GM21576 (cell line): ENCODE data around the gene SPOCK2.
"Not testable (repeated sequence)": the region's sequence is repeated elsewhere in the genome, so short reads cannot be mapped to it uniquely, and the experiment has no call there.

Experiments
- ATAC-seq: cut with Tn5 transposase; IDR thresholded peaks from one replicate; pipeline ENCODE4 v1.9.1; 2021; ENCODE audit warnings: mild to moderate bottlenecking, moderate library complexity; ENCODE audit not compliant: unreplicated experiment

The SPOCK2 gene

GRCh38 chr10:72034040-72034499 is 54.3 kb downstream of the SPOCK2 start:
- ATAC-seq: no peak

GRCh38 chr10:72032409-72033162 is 55.8 kb downstream of the SPOCK2 start:
- ATAC-seq: not testable (repeated sequence)

DNA sequence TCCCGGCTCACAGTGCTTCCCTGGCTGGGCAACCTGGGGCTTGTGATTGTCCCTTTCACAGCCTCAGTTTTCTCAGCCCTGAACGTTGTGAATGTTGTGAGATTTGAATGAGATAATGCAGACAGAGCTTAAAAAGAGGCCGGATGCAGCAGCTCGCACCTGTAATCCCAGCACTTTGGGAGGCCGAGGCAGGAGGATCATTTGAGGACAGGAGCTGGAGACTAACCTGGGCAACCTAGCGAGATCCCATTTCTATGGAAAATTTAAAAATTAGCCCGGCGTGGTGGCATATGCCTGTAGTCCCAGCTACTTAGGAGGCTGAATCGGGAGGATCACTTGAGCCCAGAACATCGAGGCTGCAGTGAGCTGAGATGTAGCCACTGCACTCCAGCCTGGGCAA is 56.6 kb downstream of the SPOCK2 start:
- ATAC-seq: no peak

DNA sequence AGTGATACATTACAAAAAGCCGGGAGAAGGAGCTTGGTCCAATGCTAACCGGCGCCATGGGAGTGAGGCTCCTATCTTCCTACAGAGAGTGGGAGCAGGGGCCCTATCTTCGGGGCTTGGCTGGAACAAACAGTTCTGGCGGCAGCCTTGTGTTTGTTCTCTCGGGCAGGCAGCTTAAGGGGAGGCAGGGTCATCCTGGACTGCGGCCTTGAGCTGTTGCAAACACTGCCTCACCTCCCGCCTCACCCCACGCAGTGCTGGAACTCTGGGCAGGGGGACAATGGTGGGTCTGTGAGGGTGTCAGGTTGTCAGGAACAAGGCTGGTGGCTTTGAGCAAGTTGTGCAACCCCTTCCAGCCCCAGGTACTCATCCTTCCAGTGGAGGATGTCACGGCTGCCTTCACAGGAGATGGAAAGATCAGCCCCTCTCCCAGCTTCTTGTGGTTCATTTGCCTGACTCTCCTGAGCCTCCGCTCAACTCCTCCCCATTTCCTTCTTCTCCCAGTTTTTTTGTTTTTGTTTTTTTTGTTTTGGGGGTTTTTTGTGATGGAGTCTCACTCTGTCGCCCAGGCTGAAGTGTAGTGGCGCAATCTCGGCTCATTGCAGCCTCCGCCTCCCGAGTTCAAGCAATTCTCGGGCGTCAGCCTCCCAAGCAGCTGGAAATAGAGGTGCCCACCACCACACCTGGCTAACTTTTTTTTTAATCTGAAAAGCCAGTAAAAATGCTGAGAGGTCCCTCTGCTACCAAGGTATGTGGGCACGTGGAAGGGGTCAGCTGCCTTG is 57.4 kb downstream of the SPOCK2 start:
- no peak for ATAC-seq

GRCh38 chr10:72029414-72029813 is 58.9 kb downstream of the SPOCK2 start:
- ATAC-seq: no peak

- ATAC-seq: no peak
Observed at GRCh38 chr10:72027498-72027897, 60.9 kb downstream of the SPOCK2 start.

GRCh38 chr10:72026278-72027111 is 61.9 kb downstream of the SPOCK2 start:
- ATAC-seq: no peak

DNA sequence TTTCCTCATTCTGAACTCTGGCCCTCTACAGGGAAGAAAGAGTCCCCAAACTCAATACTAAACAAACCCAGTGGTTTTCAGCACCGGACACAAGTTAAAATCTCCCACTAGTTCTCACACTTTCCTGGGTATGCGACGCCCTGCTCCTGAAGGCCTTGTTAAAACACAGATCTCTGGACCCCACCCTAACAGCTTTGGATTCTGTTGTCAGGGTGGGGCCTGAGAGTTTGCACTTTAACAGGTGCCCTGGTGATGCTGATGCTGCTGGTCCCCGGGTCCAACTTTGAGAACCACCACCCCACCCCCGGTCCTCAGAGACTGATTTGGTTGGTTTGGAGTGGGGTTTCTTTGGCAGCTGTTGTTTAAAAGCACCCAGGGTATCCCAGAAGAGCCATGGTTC is 62.5 kb downstream of the SPOCK2 start:
- ATAC-seq: no peak

DNA sequence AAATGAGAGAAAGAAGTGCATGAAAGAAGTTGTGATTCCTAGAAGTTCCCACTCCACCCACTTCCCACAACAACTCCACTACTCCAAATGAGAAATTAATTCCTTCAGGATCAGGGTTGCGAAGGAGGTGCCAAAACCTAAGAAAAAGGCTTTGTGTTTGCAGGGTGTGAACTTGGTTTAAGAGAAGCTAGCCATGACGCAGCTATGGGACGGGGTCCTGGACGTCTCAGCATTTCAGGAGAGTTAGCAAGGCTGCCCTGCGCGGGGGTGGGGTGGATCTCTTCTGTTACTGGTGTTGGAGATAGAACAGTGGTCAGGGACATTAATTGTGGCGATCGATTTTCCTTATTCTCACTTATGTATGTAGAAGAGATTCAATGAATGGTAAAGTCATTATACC is 63.0 kb downstream of the SPOCK2 start:
- no peak for ATAC-seq

- ATAC-seq: no peak
Observed at GRCh38 chr10:72024596-72024995, 63.8 kb downstream of the SPOCK2 start.

- no peak for ATAC-seq
Observed at GRCh38 chr10:72022228-72022627, 66.1 kb downstream of the SPOCK2 start.

- no peak for ATAC-seq
Observed at GRCh38 chr10:72020914-72021809, 67.2 kb downstream of the SPOCK2 start.

- ATAC-seq: no peak
Observed at GRCh38 chr10:72019085-72019876, 69.1 kb downstream of the SPOCK2 start.

GRCh38 chr10:72016608-72017300 is 71.6 kb downstream of the SPOCK2 start:
- no peak for ATAC-seq

DNA sequence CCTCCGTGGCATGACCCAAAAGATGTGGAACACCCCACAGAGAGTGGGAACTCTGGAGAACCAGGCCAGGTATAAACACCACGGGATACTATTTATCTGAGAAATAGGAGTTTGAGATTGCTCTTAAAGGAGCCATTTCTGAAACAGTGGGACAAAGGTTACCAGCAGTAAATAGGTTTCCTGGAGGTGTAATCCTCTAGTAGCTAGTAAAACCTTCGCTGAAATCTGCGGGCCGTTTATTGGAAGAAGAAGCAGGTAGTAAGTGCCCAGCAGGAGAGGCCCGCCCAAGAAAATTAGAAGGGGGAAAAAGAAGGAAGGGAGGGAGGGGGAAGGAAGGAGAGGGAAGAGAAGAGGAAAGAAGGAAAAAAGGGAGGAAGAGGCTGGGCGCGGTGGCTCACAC is 72.5 kb downstream of the SPOCK2 start:
- no peak for ATAC-seq

- no peak for ATAC-seq
Observed at GRCh38 chr10:72014785-72015480, 73.4 kb downstream of the SPOCK2 start.

DNA sequence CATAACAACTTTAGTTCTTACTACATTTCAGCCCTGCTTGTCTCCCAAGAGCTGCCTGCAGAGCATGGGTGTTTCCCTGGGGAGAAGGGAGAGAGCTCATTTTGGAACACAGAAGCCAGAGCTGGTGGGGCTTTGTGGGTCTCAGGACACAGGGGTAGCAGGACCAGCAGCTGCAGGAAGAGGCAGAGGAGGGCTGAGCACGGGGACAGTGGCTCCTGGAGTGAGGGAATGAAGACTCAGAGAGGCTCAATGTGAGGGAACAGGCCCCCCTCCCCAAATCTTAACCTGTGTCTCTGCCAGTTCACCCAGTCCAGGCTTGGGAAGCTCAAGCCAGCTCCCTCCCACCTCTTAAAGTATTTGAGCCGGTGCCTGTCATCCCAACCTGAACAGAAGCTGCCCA is 74.2 kb downstream of the SPOCK2 start:
- ATAC-seq: no peak

DNA sequence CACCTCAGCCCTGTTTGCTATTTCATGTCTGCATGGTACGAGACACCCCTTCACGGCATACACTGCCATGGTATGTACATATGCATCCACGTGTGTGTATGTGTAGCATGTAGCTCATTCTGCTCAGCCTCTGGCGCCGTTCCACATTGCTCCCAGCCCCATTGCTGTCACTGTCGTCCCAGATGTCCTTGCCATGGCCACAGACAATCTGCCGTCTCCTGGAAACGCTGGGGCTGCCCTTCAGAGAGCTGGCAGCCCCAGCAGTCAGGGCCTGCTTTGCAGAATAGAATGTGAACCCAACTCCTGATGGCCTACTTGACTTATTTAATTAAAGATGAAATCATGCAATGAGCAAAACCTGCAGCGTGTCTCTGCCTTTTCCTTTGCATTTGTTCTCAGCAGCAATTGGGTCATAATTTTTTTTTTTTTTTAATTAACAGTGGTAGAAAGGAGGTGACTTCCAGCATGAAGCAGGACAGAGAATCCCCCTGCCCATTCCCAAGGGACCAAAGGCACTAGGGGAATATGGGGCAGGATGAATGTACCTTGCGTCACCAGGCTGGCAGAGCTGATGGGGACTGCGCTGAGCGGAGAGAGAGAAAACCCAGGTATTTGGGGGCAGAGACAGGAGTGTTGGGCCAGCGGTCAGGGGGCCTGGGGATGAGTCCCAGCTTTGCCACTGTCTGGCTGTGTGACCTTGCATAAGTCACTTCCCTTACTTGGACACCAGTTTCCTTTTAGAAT is 75.0 kb downstream of the SPOCK2 start:
- ATAC-seq: no peak
